ENCODE measurements around the gene CDH20.
A peak's percentile ranks its signal among the peaks of the same experiment; 100 is the strongest.

The CDH20 gene

GRCh38 chr18:61531182-61531581 lies 198.0 kb downstream of the CDH20 start:
- peak; percentile 75 for DNase-seq (ENCODE audit: low spot score)

GRCh38 chr18:61531891-61532290 lies 198.7 kb downstream of the CDH20 start:
- DNase-seq (ENCODE audit: low spot score) = no peak

- DNase-seq (ENCODE audit: low spot score) = no peak
Measured at GRCh38 chr18:61535401-61535800, 202.2 kb downstream of the CDH20 start.

- no peak for DNase-seq (ENCODE audit: low spot score)
Measured at GRCh38 chr18:61541673-61542072, 208.4 kb downstream of the CDH20 start.

GRCh38 chr18:61542596-61542995 lies 209.4 kb downstream of the CDH20 start:
- no peak for DNase-seq (ENCODE audit: low spot score)

- no peak for DNase-seq (ENCODE audit: low spot score)
Measured at GRCh38 chr18:61543518-61543917, 210.3 kb downstream of the CDH20 start.

- DNase-seq (ENCODE audit: low spot score) = no peak
Measured at GRCh38 chr18:61544178-61544577, 210.9 kb downstream of the CDH20 start.

GRCh38 chr18:61545281-61546245 lies 212.3 kb downstream of the CDH20 start:
- DNase-seq (ENCODE audit: low spot score) = no peak

- no peak for DNase-seq (ENCODE audit: low spot score)
Measured at GRCh38 chr18:61546590-61546989, 213.4 kb downstream of the CDH20 start.

GRCh38 chr18:61549416-61549815 lies 216.2 kb downstream of the CDH20 start:
- DNase-seq (ENCODE audit: low spot score) = no peak

- DNase-seq (ENCODE audit: low spot score) = no peak
Measured at GRCh38 chr18:61549889-61550288, 216.7 kb downstream of the CDH20 start.

- DNase-seq (ENCODE audit: low spot score) = peak; percentile 57
Measured at GRCh38 chr18:61551586-61551985, 218.4 kb downstream of the CDH20 start.

- no peak for DNase-seq (ENCODE audit: low spot score)
Measured at GRCh38 chr18:61553045-61553659, 219.9 kb downstream of the CDH20 start.

- no peak for DNase-seq (ENCODE audit: low spot score)
Measured at GRCh38 chr18:61554117-61554776, 221.0 kb downstream of the CDH20 start.

GRCh38 chr18:61554946-61555361 lies 221.7 kb downstream of the CDH20 start:
- no peak for DNase-seq (ENCODE audit: low spot score)

GRCh38 chr18:61556316-61556715 lies 223.1 kb downstream of the CDH20 start:
- no peak for DNase-seq (ENCODE audit: low spot score)

- DNase-seq (ENCODE audit: low spot score) = no peak
Measured at GRCh38 chr18:61556862-61557261, 223.6 kb downstream of the CDH20 start.

GRCh38 chr18:61569176-61569892 lies 236.1 kb downstream of the CDH20 start:
- no peak for DNase-seq (ENCODE audit: low spot score)

- no peak for DNase-seq (ENCODE audit: low spot score)
Measured at GRCh38 chr18:61570070-61570469, 236.8 kb downstream of the CDH20 start.

GRCh38 chr18:61572084-61572655 lies 238.9 kb downstream of the CDH20 start:
- DNase-seq (ENCODE audit: low spot score) = no peak

- DNase-seq (ENCODE audit: low spot score) = no peak
Measured at GRCh38 chr18:61572871-61573270, 239.6 kb downstream of the CDH20 start.

- DNase-seq (ENCODE audit: low spot score) = no peak
Measured at GRCh38 chr18:61574665-61575064, 241.4 kb downstream of the CDH20 start.
